T-helper 22 cell (primary cell): ENCODE results near the gene DHX57.
"Not testable (repeated sequence)": the region's sequence is repeated elsewhere in the genome, so short reads cannot be mapped to it uniquely, and the experiment has no call there.

Source experiments
- DNase-seq: peaks from one replicate; pipeline ENCODE4 v3.0.0-alpha.2; 2020; ENCODE audit warnings: low read depth

Gene DHX57

DNA sequence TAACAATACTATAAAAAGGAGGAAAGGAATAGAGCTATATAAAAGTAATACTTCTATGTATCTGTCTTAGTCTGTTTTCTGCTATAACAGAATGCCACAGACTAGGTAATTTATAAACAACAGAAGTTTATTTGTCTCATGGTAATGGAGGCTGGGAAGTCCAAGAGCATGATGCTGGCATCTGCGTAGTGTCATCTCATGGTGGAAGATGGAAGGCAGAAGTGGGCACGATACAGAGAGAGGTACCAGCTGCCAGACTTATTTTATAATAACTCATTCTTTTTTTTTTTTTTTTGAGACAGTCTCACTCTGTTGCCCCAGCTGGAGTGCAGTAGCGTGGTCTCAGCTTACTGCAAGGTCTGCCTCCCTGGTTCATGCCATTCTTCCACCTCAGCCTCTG lies 4.3 kb downstream of the DHX57 start:
- no peak for DNase-seq

DNA sequence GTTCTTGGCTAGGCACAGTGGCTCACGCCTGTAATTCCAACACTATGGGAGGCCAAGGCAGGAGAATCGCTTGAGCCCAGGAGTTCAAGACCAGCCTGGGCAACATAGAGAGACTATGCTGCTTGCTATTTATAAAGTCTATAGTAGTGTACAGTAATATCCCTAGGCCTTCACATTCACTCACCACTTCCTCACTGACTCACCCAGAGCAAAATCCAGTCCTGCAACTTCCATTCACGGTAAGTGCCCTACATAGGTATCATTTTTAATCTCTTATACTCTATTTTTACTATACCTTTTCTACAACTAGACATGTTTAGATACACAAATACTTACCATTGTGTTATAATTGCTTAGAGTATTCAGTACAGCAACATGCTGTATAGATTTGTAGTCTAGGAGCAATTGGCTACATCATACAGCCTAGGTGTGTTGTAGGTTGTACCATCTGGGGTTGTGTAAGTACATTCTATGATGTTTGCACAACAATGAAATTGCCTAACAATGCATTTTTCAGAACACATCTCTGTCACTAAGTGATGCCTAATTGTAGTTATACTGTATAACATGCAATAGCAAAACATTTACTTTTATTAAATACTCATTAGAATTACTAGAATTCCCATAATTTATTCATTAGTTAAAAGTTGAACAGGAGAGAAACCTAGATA lies 8.8 kb downstream of the DHX57 start:
- no peak for DNase-seq

DNA sequence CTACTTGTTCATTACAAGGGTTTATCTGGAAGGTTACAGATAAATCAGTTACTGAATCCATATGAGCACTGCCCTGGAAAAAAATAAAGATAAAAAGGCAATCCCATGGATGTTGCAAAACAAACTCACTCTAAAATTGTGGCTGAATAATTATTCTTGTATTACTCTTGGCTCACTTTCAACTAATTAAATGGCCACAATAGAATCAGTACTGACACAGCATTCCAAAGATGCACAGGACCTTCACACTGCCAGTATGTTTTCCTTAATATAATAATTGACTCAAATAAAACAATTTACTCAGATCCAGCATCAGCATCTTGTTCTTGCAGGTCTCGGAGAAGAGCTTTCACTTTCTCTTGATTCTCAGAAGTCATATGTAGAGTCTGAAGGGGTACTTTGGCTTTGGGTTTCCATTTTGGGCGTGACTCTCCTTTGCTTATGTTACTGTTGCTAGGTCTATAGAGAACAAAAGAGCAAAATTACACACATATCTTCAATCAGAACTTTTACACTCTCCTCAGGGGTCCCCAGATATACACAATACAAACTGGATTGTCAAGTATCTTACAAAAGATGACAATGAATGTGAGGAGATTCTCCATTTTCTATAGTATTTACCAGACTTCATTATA lies 12.6 kb downstream of the DHX57 start:
- DNase-seq, result no peak

DNA sequence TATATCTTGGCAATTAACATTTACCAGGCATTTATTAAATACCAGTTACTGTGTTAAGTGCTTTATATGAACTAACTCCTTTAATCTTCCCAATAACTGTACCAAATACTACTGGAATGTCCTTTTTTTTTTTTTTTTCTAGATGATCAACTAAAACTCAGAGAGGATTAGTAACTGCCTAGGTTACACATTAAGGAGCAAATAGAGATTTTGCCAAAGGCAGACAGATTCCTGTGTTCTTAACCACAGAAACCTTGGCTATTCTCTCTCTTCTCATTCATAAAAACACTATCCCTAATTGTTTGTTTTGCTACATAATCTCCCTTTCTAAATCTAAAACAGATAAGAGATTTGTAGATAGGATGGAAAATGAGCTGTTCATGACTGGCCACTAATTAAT lies 13.3 kb downstream of the DHX57 start:
- no peak for DNase-seq

DNA sequence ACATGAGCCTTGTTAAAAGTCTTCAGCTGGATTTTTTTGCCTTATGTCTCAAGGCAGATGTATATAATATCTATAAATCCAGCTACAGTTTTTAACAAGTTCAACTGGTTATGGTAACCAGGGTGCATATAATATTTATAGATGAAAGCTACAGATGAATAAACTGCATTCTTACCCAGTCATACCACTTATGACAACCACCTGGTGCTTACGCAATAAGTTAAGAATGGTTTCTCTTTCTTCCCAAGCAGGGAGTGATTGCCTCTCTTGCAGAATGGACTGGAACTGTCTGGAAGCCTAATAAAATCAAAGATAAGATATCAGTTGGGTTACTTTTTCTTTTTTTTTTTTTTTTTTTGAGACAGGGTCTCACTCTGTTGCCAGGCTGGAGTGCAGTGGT lies 19.6 kb downstream of the DHX57 start:
- DNase-seq, result no peak

DNA sequence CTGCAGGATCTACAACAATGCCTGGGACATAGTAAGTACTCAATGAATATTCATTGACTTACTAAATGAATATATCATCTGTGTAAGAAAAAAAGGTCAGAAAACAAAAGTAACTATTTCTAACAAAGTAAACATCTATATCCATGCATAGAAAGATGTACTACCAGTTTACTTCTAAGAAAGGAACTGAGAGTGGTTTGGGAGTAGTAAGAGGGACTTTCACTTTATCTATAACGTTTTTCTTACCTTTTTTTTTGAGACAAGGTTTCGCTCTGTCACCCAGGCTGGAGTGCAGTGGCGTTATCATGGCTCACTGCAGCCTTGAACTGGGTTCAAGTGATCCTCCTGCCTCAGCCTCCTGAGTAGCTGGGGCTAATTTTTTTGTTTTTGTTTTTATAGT lies 25.7 kb downstream of the DHX57 start:
- DNase-seq, result no peak

DNA sequence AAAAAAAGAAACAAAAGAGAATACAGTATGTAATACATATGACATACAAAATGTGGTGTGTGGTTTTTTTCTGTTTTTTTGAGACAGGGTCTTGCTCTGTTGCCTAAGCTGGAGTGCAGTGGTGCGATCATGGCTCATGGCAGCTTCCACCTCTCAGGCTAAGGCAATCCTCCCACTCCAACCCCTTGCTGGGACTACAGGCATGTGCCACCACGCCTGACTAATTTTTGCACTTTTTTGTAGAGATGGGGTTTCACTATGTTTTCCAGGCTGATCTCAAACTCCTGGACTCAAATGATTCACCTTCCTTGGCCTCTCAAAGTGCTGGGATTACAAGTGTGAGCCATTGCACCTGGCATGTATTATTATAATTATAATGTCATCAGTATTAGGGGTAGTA lies 38.9 kb downstream of the DHX57 start:
- no peak for DNase-seq

DNA sequence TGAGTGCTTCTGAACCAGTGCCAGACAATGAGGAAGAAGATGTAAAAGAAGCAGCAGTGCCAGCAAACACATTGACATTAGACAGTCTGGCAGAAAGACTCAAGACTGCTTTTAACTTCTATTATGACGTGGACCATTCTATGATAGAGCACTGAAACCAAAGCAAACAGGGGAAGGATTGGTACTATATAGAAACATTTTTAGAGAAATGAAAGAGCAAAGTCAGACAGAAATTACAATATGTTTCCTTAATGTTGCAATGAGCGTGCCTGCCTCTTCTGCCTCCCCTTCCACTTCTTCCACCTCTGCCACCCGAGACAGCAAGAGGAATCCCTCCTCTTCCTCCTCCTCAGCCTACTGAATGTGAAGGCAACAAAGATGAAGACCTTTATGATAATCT lies 39.7 kb downstream of the DHX57 start:
- no peak for DNase-seq

DNA sequence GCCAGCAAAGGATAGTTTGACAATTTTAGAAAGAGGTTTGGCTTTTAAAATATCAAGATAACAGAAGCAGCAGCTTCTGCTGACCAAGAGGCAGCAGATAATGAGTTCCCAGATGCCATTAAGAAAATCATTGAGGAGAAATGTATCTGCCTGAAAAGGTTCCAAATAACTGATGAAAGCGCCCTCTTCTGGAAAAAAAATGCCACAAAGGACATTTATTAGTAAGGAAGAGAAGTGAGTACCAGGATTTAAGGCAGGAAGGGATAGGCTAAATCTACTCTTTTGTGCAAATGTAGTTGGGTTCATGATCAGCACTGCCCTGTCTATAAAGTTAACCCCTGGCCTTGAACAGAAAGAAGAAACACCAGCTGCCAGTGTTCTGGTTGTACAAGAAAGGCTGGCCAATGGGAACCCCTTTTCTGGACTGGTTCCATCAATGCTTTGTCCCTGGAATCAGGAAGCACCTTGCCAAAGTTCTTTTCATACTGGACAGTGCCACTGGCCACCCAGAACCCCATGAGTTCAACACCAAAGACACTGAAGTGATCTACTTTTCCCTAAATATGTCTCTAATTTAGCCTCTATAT lies 40.6 kb downstream of the DHX57 start:
- DNase-seq, result no peak

DNA sequence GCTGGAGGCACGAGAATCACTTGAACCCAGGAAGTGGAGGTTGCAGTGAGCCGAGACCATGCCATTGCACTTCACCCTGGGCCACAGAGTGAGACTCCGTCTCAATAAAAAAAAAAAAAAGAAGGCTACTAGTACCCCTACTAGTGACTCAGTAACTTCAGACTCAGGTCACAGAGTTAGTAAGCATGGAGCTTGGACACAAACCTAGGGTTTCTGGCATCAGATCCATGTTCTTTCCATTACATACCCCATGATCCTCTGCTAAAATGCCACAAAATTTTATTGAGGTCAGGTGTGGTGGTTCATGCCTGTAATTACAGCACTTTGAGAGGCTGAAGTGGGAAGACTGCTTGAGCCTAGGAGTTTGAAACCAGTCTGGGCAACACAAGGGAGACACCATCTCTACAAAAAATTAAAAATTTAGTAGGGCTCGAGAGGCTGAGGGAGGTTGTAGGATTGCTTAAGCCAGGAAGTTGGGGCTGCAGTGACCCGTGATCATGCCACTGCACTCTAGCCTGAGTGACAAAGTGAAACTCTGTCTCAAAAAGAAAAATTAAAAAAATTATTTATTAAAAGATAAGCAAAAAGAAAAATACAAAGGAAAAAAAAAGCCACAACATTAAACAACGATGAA lies 45.1 kb downstream of the DHX57 start:
- no peak for DNase-seq

DNA sequence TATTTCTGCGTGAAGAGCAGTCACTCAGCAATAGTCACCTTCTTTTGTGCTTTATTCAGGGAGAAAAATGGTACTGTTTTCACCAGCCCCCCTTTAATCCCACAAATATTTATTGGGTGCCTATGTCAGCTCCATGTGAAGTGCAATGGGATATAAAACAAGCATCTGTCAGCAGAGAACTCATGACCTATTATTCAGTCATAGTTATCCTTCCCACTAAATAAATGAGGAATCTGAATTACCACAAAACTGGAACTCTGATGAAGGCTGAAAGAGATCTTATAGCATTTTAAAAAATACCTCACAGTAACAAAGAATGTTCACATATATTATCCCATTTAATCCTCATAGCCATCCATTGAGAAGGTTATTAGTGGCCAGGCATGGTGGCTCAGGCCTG lies 45.8 kb downstream of the DHX57 start:
- DNase-seq, result no peak

DNA sequence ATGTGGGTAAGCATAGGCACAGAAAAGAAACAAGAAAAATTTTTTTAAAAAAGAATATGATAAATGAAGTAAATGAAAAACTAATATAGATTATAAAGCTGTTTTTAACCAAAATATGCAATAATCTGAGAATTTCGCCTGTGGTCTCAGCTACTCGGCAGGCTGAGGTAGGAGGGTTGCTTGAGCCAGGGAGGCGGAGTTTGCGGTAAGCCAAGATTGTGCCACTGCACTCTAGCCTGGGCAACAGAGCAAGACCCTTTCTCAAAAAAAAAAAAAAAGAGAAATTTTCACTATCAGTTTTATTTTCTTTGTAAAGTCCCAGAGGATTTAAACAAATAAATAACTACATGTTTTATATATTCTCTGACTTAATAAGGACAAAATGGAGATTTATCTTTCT lies 47.3 kb downstream of the DHX57 start:
- DNase-seq, result no peak

DNA sequence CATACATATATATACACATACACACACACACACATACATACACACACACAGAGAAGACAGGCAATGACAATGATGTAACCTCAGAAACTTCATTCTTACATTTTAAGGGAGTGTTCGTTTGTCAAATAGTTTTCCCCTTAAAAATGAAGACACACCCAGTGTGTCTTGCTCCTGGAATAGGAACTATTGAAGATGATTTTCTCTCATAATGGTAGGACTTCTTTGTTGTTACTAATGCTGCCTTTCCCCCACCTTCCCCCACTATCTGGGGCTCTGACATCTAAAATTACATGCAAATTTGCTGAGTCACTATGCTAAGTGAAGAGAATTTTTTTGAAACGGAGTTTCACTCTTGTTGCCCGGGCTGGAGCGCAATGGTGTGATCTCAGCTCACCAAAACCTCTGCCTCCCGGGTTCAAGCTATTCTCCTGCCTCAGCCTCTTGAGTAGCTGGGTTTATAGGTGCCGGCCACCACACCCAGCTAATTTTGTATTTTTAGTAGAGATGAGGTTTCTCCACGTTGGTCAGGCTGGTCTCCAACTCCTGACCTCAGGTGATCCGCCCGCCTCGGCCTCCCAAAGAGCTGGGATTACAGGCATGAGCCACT lies 48.1 kb downstream of the DHX57 start:
- DNase-seq, result not testable (repeated sequence)

DNA sequence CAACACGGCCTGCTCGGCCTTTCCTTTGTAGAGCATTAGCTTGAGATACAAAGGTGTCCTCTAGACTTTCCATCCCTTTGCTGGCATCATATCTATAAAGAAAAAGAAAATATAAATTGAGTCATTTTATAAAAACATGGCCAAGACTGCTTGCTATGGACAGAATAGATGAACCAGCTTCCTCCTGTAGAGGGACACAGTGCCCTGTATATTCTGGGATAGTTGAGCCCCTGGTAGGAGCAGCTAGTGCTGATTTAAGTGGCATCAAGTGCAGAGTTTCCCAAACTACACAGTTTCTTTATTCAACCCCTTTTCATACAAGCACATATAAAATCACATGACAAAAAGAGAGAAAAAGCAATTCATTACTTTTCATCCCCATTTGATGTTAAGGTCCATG lies 49.8 kb downstream of the DHX57 start:
- no peak for DNase-seq

DNA sequence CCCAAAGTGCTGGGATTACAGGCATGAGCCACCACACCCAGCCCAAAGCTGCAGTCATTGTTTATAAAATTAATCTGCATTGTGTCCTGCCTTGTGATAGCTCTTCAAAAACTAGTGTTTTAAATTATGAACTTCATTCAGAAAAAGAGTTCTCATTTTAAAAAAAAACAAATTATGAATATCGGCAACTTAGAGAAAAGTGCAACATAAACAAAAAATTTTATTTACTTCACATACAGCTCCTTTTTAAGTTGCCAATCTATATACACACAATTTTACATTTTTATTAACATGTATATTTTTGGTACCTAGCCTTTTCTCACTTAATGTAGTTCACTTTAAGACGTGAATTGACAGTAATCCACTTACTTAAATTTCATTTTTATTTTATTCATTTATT lies 50.8 kb downstream of the DHX57 start:
- no peak for DNase-seq

DNA sequence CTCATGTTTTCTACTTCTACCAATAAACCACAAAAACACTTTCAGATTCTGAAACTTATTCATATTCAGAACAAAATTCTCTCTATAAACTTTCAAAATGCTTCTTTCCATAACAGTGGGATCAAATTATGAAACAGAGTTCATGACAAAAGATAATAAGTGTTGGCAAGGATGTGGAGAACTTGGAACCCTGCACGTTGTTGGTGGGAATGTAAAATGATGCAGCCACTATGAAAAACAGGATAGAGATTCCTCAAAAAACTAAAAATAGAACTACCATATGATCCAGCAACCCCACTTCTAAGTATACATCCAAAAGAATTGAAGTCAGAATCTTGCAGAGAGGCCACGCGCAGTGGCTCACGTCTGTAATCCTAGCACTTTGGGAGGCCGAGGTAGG lies 52.3 kb downstream of the DHX57 start:
- DNase-seq, result no peak

DNA sequence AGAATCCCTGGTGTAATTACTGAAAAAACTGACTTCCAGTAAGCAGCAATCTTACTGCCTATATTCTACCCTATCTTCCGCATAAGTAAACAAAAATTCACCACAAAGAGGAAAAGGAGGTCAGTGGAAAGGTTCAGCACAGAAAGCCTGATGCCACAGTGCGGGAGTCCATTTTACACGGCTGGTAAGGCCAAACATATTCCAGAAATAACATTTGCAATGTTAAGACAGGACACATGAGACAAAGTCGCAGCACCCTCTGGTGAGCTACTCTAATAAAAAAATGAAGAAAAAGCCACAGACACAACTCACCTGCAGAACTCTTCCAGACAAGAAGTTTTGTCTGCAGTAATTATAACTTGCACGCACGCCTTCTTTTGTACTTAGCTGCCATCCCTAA lies 57.2 kb downstream of the DHX57 start:
- DNase-seq, result no peak

DNA sequence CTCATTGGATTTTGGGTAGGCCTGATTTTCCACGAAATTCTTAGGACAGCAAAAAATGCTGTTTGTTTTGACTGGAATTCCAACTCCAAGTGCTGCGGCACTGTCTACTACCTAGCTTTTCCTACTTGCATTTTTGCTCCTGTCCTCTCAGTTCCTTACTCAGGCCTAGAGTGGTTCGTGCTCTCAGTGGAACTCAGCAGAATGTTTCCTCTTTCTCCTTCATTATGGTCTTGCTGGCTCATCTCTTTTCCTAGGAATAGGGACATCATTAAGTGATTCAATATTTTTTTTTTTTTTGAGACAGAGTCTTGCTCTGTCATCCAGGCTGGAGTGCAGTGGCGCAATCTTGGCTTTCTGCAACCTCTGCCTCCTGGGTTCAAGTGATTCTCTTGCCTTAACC lies 59.8 kb downstream of the DHX57 start:
- DNase-seq, result no peak

DNA sequence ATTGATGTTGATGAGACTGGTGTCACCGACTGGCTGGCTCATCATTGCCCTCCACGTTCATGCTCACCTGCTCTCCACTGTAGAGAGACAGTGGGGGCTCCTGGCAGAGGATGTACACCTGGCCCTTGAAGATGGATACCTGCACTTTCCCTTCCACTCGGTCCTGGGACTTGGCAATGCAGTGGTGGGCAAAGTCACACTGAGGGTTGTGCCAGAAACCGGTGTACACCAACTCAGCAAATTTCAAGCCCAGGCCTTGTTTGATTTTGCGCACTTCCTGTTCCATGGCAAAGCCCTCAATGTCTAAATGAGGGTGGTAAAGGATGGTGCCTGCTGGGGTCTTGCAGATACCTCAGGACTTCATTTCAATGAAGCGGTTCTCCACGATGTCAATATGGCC lies 65.2 kb downstream of the DHX57 start:
- DNase-seq, result no peak

DNA sequence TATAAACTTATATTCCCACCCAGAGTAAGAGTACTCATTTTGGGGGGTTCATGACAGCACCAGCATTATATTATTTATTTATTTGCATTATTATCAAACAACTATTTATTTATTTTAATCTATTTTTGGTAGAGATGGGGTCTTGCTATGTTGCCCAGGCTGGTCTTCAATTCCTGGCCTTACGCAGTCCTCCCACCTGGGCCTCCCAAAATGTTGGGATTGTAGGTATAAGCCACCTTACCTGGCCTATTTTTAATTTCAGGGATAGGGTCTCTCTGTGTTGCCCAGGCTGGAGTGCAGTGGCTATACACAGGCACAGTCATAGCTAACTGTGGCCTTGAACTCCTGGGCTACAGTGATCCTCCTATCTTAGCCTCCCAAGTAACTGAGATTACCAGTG lies 67.1 kb downstream of the DHX57 start:
- no peak for DNase-seq

DNA sequence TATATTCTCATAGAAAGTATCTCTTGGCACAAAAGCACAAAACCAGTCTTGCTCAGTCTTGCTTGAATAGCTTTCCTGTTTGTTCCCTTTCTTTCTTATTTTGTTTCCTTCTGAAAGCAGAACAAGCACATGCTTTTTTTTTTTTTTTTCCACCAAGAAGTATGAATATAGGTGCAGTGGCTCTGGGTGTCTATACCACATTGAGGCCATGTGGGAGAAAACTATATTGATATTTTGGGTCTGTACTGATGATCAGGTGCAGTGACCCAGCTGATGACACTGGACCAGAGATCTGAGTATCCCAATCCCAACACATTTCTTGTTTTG lies 69.0 kb downstream of the DHX57 start:
- DNase-seq, result no peak

DNA sequence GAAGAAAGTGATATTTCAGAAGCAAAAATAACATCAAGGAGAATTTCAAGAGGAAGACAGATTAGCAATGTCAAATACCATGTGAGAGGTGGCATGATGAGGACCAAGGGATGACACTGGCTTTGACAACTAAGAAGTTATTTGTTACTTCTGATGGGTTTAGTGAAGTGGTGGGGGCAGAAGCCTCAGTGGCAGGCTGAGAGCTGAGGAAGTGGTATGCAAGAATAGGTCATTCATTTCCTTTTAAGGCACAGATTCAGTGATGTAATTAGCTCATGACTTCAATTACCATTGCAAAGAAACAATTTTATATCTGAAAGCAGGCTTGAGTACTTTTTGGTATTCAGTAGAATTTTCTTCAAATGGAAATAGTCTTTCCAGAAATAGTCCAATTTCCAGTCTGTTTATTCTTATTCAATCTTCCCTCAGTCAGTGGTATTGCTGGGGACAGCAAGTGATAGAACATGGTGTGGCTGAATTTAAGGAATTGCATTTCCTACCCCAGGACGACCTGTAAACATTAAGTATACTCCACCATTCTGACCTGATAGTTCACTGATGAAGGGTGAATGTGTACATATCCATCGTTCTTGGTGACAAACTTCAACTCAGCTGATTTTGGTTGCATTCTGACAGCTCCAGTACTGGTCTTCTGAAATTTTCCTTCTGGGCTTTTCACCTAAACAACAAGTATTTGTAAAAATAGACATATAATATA lies 69.6 kb downstream of the DHX57 start:
- no peak for DNase-seq

DNA sequence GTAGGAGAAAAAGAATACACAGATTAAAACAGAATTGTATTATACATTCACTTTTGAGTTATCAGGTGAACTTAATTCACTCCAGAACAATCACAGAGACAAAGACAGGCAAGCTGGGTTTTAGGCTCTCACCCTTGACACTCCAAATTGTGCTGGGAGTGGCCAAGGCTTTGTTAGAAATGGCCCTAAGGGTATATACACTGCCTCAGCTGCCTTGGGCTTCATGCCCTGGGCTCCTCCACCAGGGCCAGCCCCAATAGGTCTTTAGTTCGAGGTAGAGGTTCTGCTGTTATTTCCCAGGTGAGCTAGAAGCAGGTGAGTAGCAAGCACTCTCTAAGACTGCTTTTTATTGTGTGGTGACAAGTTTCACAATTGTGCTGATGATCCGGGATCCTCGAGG lies 77.8 kb downstream of the DHX57 start:
- no peak for DNase-seq
